SK-N-SH treated with all-trans-retinoic acid at 6 μM for 48 hours (cell line): ENCODE measurements around the gene EXD2.
"Not testable (repeated sequence)": the region's sequence is repeated elsewhere in the genome, so short reads cannot be mapped to it uniquely, and the experiment has no call there.

Experiments used
- ATAC-seq: fragments of 200-7000 bp; cut with Tn5 transposase; 3 replicates; pipeline ENCODE4 v1.9.1; 2020; ENCODE audit warnings: mild to moderate bottlenecking, moderate library complexity
- ARNTL ChIP-seq: fragments of 450-650 bp; formaldehyde crosslinking; IDR thresholded peaks from 2 replicates; pipeline ENCODE4 v1.5.0; 2020; ENCODE audit warnings: low read depth, mild to moderate bottlenecking, moderate library complexity, borderline replicate concordance
- BACH2 ChIP-seq: fragments of 250-450 bp; sonication (Bioruptor Pico); IDR thresholded peaks from 2 replicates; pipeline ENCODE4 v1.9.0; 2021; ENCODE audit warnings: mild to moderate bottlenecking, borderline replicate concordance
- CREB5 ChIP-seq: fragments of 250-450 bp; sonication (Bioruptor Pico); IDR thresholded peaks from 2 replicates; pipeline ENCODE4 v1.5.1; 2020; ENCODE audit warnings: low read depth, mild to moderate bottlenecking, moderate library complexity
- CSDC2 ChIP-seq: fragments of 250-450 bp; sonication (Bioruptor Pico); IDR thresholded peaks from 2 replicates; pipeline ENCODE4 v1.5.0; 2020; ENCODE audit warnings: mild to moderate bottlenecking, moderate library complexity
- CSRNP3 ChIP-seq: fragments of 250-450 bp; sonication (Bioruptor Pico); IDR thresholded peaks from 2 replicates; pipeline ENCODE4 v1.5.1; 2021; ENCODE audit warnings: mild to moderate bottlenecking, moderate library complexity
- ESRRG ChIP-seq: fragments of 250-450 bp; sonication (Bioruptor Pico); IDR thresholded peaks from 2 replicates; pipeline ENCODE4 v1.6.1; 2021; ENCODE audit warnings: mild to moderate bottlenecking
- GLIS3 ChIP-seq: fragments of 250-450 bp; sonication (Bioruptor Pico); IDR thresholded peaks from 2 replicates; pipeline ENCODE4 v1.5.0; 2020; ENCODE audit warnings: mild to moderate bottlenecking, moderate library complexity
- ISL1 ChIP-seq: fragments of 250-450 bp; sonication (Bioruptor Pico); IDR thresholded peaks from 2 replicates; pipeline ENCODE4 v2.1.2; 2022; ENCODE audit warnings: mild to moderate bottlenecking, moderate library complexity
- OSR1 ChIP-seq: fragments of 250-450 bp; sonication (Bioruptor Pico); IDR thresholded peaks from 2 replicates; pipeline ENCODE4 v1.8.0; 2022; ENCODE audit warnings: moderate library complexity, mild to moderate bottlenecking, inconsistent platforms
- PATZ1 ChIP-seq: fragments of 250-450 bp; sonication (Bioruptor Pico); IDR thresholded peaks from 2 replicates; pipeline ENCODE4 v1.8.0; 2020; ENCODE audit warnings: mild to moderate bottlenecking, moderate library complexity, borderline replicate concordance
- POU6F1 ChIP-seq: fragments of 250-450 bp; sonication (Bioruptor Pico); IDR thresholded peaks from 2 replicates; pipeline ENCODE4 v1.8.0; 2021; ENCODE audit warnings: low read depth, mild to moderate bottlenecking, moderate library complexity, borderline replicate concordance
- PPARA ChIP-seq: fragments of 250-450 bp; sonication (Bioruptor Pico); IDR thresholded peaks from 2 replicates; pipeline ENCODE4 v1.5.0; 2020; ENCODE audit warnings: mild to moderate bottlenecking, borderline replicate concordance
- RARB ChIP-seq: fragments of 250-450 bp; sonication (Bioruptor Pico); IDR thresholded peaks from 2 replicates; pipeline ENCODE4 v1.8.0; 2021; ENCODE audit warnings: mild to moderate bottlenecking, moderate library complexity
- SNAI2 ChIP-seq: fragments of 250-450 bp; sonication (Bioruptor Pico); IDR thresholded peaks from 2 replicates; pipeline ENCODE4 v1.5.0; 2020; ENCODE audit warnings: mild to moderate bottlenecking, moderate library complexity
- TCF4 ChIP-seq: fragments of 250-450 bp; sonication (Bioruptor Pico); IDR thresholded peaks from 2 replicates; pipeline ENCODE4 v1.8.0; 2021; ENCODE audit warnings: mild to moderate bottlenecking, moderate library complexity, borderline replicate concordance
- TOX ChIP-seq: fragments of 250-450 bp; sonication (Bioruptor Pico); IDR thresholded peaks from 2 replicates; pipeline ENCODE4 v1.8.0; 2021; ENCODE audit warnings: mild to moderate bottlenecking, moderate library complexity, borderline replicate concordance
- ZC3H10 ChIP-seq: fragments of 250-450 bp; sonication (Bioruptor Pico); IDR thresholded peaks from 2 replicates; pipeline ENCODE4 v1.5.1; 2021; ENCODE audit warnings: mild to moderate bottlenecking, moderate library complexity
- ZFP3 ChIP-seq: fragments of 250-450 bp; sonication (Bioruptor Pico); IDR thresholded peaks from 2 replicates; pipeline ENCODE4 v1.5.0; 2020; ENCODE audit warnings: mild to moderate bottlenecking, moderate library complexity
- ZNF565 ChIP-seq: fragments of 450-650 bp; formaldehyde crosslinking; conservative IDR thresholded peaks from 2 replicates; pipeline ENCODE4 v1.5.0; 2020; ENCODE audit warnings: low read depth, mild to moderate bottlenecking, moderate library complexity
- ZNF70 ChIP-seq: fragments of 450-650 bp; formaldehyde crosslinking; IDR thresholded peaks from 2 replicates; pipeline ENCODE4 v1.5.0; 2020; ENCODE audit warnings: mild to moderate bottlenecking, moderate library complexity
- ZNF8 ChIP-seq: fragments of 450-650 bp; formaldehyde crosslinking; IDR thresholded peaks from 2 replicates; pipeline ENCODE4 v1.5.0; 2020; ENCODE audit warnings: mild to moderate bottlenecking, moderate library complexity

The EXD2 gene

GRCh38 chr14:69181491-69181890 lies 9.8 kb upstream of the EXD2 start:
- TF ChIP-seq RARB (CRISPR knock-in tag): no peak
- no peak for ATAC-seq

- not testable (repeated sequence) for ATAC-seq
Observed at GRCh38 chr14:69182580-69182979, 8.7 kb upstream of the EXD2 start.

GRCh38 chr14:69183735-69184134 lies 7.6 kb upstream of the EXD2 start:
- no peak for TF ChIP-seq POU6F1 (CRISPR knock-in tag)
- no peak for TF ChIP-seq ZNF565 (CRISPR knock-in tag)
- TF ChIP-seq OSR1 (CRISPR knock-in tag): no peak
- no peak for TF ChIP-seq ZFP3 (CRISPR knock-in tag)
- ATAC-seq: no peak

- no peak for TF ChIP-seq PATZ1 (CRISPR knock-in tag)
- TF ChIP-seq ZNF565 (CRISPR knock-in tag): no peak
- TF ChIP-seq ESRRG (CRISPR knock-in tag): no peak
- TF ChIP-seq BACH2 (CRISPR knock-in tag): no peak
- no peak for TF ChIP-seq CSDC2 (CRISPR knock-in tag)
- TF ChIP-seq, all 23 proteins: peak for 0
Observed at GRCh38 chr14:69190191-69190590, 1.1 kb upstream of the EXD2 start.

GRCh38 chr14:69193721-69194120 lies 2.4 kb downstream of the EXD2 start:
- ATAC-seq: no peak
- no peak for TF ChIP-seq BACH2 (CRISPR knock-in tag)
- no peak for TF ChIP-seq SNAI2
- no peak for TF ChIP-seq ZFP3 (CRISPR knock-in tag)
- no peak for TF ChIP-seq POU6F1 (CRISPR knock-in tag)
- no peak for TF ChIP-seq ZNF565 (CRISPR knock-in tag)
- TF ChIP-seq ISL1 (CRISPR knock-in tag): no peak
- no peak for TF ChIP-seq CSDC2 (CRISPR knock-in tag)
- no peak for TF ChIP-seq TCF4 (CRISPR knock-in tag)
- TF ChIP-seq TOX (CRISPR knock-in tag): no peak
- no peak for TF ChIP-seq ZNF70 (CRISPR knock-in tag)
- TF ChIP-seq ZNF8 (CRISPR knock-in tag): no peak
- TF ChIP-seq PPARA: no peak
- TF ChIP-seq CREB5 (CRISPR knock-in tag): no peak
- TF ChIP-seq ARNTL: no peak
- no peak for TF ChIP-seq GLIS3 (CRISPR knock-in tag)
- no peak for TF ChIP-seq CSRNP3 (CRISPR knock-in tag)
- TF ChIP-seq PATZ1 (CRISPR knock-in tag): no peak
- TF ChIP-seq ZC3H10: no peak
- no peak for TF ChIP-seq ESRRG (CRISPR knock-in tag)
- no peak for TF ChIP-seq RARB (CRISPR knock-in tag)

More at GRCh38 chr14:69190191-69190590, 1.1 kb upstream of the EXD2 start:
- ATAC-seq: no peak
